Ovary (tissue), 9 donors: ENCODE measurements around the gene ILF3. TPM values are rescaled to one million over a fixed set of nuclear protein-coding genes. Genes with fewer than 3 reads are reported as not detected.
"Not testable (repeated sequence)": the region's sequence is repeated elsewhere in the genome, so short reads cannot be mapped to it uniquely, and the experiment has no call there.

ENCODE experiments used
- DNase-seq, 5 donors: peaks; one replicate each; pipeline ENCODE4 v3.0.0-alpha.2; 2019 to 2020
- H3K27ac ChIP-seq, 2 donors: fragments of 200-600 bp; one replicate each; pipeline versions ENCODE4 v1.5.1 to v1.8.0; 2019 to 2022
- H3K27me3 ChIP-seq: fragments of 200-600 bp; one replicate; pipeline ENCODE4 v1.8.0; 2022
- H3K36me3 ChIP-seq: fragments of 200-600 bp; sonication (generic); one replicate; pipeline ENCODE4 v1.5.1; 2019
- H3K4me1 ChIP-seq: one replicate; pipeline ENCODE4 v1.8.1; 2013; ENCODE audit warnings: mild to moderate bottlenecking, moderate library complexity; ENCODE audit not compliant: insufficient read depth
- H3K4me3 ChIP-seq: fragments of 200-600 bp; sonication (generic); one replicate; pipeline ENCODE4 v1.5.1; 2017
- H3K9me3 ChIP-seq, 2 donors: fragments of 200-600 bp in 1 of 2; sonication (generic) in 1 of 2; one replicate each; pipeline versions ENCODE4 v1.5.1 to v1.8.1; 2013 to 2019; ENCODE audit warnings: mild to moderate bottlenecking in 1 of 2, moderate library complexity in 1 of 2
- EP300 ChIP-seq: sonication (generic); formaldehyde crosslinking; IDR thresholded peaks from one replicate; pipeline ENCODE4 v1.6.1; 2017; ENCODE audit warnings: antibody characterized with exemption
- POLR2A ChIP-seq: fragments of 450-650 bp; IDR thresholded peaks from one replicate; pipeline ENCODE4 v1.6.1; 2017; ENCODE audit warnings: antibody characterized with exemption, mild to moderate bottlenecking, moderate library complexity
- WGBS, 3 donors: extraction: QIAGEN DNeasy Blood & Tissue Kit in 1 of 3; methylation state at CpG; one replicate each; pipeline versions ENCODE4 v1.1.5 to v1.1.7; 2013 to 2017; 5-methylcytosine and 5-hydroxymethylcytosine counted together
- intact Hi-C, 4 donors: fragments of 100-400 bp; cut with DNase I; formaldehyde crosslinking; loops; one replicate each; pipeline versions ENCODE4 v1.11.0 to v1.15.1; 2022 to 2023
- polyA plus RNA-seq, 2 donors: library from polyadenylated mRNA; stranded (reverse); fragments of 200-250 nt in 1 of 2; fragments of 350-450 nt in 1 of 2; fragmentation: Illumina TruSeq in 1 of 2; extraction: RNeasy Lipid Tissue Mini Kit (QIAGEN cat#74804) in 1 of 2; gene quantifications; one replicate each; pipeline ENCODE4 v1.2.3, GENCODE V29; 2013 to 2014
- total RNA-seq, 7 donors: library from RNA; depleted of rRNA in 2 of 7; stranded (reverse); fragments of >200 nt in 2 of 7; fragmentation: NEBNext Ultra II Directional in 3 of 7; extraction: Animal tissue kit (Norgen Biotek cat#: 25700) in 3 of 7; gene quantifications; one replicate each; pipeline versions ENCODE4 v1.1.0 to v1.2.4, GENCODE V29; 2016 to 2023
- TF ChIP-seq, protein P1 (sequence below), 3 donors: fragments of 450-650 bp in 2 of 3; fragments of 200-600 bp in 1 of 3; IDR thresholded peaks; one replicate each; pipeline versions ENCODE4 v1.5.1 to v1.8.0; 2016 to 2022; ENCODE audit warnings: antibody characterized with exemption in 3 of 3, mild to moderate bottlenecking in 1 of 3
- donor health status: DM: no; HTN: no; CAD: no; lungs with moderate emphysema.
- donor health status: DM: no; HTN: no; CAD: no.
- donor health status: Bipolar disorder and iron deficiency.
- donor health status: DM: yes; HTN: yes; CAD: no.
- donor health status: DM: no; HTN: no; CAD: no.
- donor health status: DM: yes; HTN: yes; CAD: no.

Gene ILF3
- total and polyA plus RNA-seq, 9 donors, result 90.0 to 295 (median 227) TPM

DNA sequence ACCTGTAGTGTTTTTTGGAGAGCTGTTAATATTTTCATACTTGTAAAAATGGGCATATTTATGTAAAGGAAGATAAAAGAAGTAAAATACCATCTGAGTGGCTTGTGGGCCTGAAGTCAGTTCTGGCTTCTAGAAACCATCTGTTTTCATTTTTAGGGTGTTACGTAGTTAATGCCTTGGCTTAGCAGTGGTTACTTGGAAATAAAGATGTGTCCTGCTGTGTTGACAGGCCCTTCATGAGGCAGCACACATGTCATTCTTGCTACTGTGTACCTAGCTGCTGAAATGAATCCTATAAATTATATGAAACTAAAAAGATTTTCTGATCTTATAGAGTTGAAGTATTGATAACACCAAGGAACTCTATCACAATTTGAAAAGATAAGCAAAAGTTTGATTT is 16.0 kb downstream of the ILF3 start:
- Histone ChIP-seq H3K9me3 (no peaks in the 10 kb centered on the region), H3K27me3 (no peaks in the 10 kb centered on the region), H3K27ac (no peak overlapping the region), H3K36me3 (no peaks in the 10 kb centered on the region), H3K4me1 (peaks cover 1% of the 10 kb centered on the region), H3K4me3 (no peak overlapping the region)
- 18 to 38% (median 22%) methylated on average over 1 of the region's 1 CpG for WGBS, 3 donors
- intact Hi-C loops, result no loop called here
- DNase-seq, result no peak
- TF ChIP-seq POLR2A (no peak), EP300 (no peak)
- TF ChIP-seq, protein P1, sequence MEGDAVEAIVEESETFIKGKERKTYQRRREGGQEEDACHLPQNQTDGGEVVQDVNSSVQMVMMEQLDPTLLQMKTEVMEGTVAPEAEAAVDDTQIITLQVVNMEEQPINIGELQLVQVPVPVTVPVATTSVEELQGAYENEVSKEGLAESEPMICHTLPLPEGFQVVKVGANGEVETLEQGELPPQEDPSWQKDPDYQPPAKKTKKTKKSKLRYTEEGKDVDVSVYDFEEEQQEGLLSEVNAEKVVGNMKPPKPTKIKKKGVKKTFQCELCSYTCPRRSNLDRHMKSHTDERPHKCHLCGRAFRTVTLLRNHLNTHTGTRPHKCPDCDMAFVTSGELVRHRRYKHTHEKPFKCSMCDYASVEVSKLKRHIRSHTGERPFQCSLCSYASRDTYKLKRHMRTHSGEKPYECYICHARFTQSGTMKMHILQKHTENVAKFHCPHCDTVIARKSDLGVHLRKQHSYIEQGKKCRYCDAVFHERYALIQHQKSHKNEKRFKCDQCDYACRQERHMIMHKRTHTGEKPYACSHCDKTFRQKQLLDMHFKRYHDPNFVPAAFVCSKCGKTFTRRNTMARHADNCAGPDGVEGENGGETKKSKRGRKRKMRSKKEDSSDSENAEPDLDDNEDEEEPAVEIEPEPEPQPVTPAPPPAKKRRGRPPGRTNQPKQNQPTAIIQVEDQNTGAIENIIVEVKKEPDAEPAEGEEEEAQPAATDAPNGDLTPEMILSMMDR (IDR thresholded peaks at IDR 0.05), result no peak

DNA sequence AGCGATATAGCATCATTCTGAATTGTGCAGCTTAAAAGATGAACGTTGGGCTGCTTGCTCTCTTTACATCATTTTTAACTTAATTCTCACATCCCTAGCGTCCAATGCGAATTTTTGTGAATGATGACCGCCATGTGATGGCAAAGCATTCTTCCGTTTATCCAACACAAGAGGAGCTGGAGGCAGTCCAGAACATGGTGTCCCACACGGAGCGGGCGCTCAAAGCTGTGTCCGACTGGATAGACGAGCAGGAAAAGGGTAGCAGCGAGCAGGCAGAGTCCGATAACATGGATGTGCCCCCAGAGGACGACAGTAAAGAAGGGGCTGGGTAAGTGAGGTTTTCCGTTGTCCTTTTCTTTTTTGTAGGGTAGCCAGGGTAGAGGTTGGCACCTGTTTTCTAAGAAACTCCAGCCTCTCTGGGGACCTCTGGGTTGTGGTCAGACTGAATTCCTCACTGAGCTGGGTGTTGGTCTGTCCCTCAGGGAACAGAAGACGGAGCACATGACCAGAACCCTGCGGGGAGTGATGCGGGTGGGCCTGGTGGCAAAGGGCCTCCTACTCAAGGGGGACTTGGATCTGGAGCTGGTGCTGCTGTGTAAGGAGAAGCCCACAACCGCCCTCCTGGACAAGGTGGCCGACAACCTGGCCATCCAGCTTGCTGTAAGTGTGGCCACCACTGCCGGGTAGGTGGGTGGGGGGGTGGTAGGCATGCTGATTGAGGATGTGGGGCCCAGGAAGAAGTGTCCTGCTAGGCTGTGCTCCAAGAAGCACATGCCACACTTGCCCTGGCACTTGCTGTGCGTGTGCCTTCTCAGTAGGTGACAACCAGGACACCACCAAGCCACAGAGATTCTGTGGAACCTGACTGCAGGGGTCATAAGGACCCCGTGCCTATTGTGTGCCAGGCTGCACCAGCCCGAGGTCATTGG is 17.0 kb downstream of the ILF3 start:
- intact Hi-C loops, result no loop called here
- WGBS, 3 donors, result 66 to 78% (median 70%) methylated on average over 24 of the region's 24 CpGs
- Histone ChIP-seq H3K4me1 (peaks cover 1% of the 10 kb centered on the region), H3K27ac (no peak overlapping the region), H3K27me3 (no peaks in the 10 kb centered on the region), H3K9me3 (no peaks in the 10 kb centered on the region), H3K36me3 (no peaks in the 10 kb centered on the region), H3K4me3 (no peak overlapping the region)
- DNase-seq, result no peak
- no peak for TF ChIP-seq POLR2A
- no peak for TF ChIP-seq EP300
- TF ChIP-seq, protein P1 (IDR thresholded peaks at IDR 0.05), result no peak

DNA sequence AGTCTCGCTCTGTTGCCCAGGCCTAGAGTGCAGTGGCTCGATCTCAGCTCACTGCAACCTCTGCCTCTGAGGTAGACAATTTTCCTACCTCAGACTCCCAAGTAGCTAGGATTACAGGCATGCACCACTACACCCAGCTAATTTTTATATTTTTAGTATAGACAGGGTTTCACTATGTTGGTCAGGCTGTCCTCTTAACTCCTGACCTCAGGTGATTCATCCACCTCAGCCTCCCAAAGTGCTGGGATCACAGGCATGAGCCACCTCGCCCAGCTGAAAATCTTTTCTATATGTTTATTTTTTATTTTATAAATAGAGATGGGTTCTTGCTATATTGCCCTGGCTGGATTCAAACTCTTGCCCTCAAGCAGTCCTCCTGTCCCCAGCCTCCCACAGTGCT is 17.8 kb downstream of the ILF3 start:
- H3K27ac ChIP-seq, intact Hi-C loops, H3K27me3 ChIP-seq, H3K9me3 ChIP-seq, H3K36me3 ChIP-seq, DNase-seq, H3K4me3 ChIP-seq, H3K4me1 ChIP-seq: not testable (repeated sequence)
- 90 to 97% (median 94%) methylated on average over 3 of the region's 3 CpGs for WGBS, 3 donors

DNA sequence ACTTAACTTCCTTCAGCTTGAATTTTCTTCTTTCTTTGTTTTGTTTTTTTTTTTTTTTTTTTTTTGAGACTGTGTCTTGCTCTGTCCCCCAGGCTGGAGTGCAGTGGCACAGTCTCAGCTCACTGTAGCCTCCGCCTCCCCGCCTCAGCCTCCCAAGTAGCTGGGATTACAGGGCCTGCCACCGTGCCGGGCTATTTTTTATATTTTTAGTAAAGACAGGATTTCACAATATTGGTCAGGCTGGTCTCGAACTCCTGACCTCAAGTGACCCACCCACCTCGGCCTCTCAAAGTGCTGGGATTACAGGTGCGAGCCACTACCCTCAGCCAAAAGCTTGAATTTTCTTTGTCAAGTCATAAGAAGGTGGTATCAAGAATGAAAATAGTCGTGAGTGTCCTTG is 21.1 kb downstream of the ILF3 start:
- H3K36me3 ChIP-seq, H3K4me3 ChIP-seq, H3K9me3 ChIP-seq, H3K27me3 ChIP-seq, DNase-seq, H3K27ac ChIP-seq, H3K4me1 ChIP-seq, intact Hi-C loops: not testable (repeated sequence)
- 76 to 86% (median 78%) methylated on average over 8 of the region's 8 CpGs for WGBS, 3 donors

DNA sequence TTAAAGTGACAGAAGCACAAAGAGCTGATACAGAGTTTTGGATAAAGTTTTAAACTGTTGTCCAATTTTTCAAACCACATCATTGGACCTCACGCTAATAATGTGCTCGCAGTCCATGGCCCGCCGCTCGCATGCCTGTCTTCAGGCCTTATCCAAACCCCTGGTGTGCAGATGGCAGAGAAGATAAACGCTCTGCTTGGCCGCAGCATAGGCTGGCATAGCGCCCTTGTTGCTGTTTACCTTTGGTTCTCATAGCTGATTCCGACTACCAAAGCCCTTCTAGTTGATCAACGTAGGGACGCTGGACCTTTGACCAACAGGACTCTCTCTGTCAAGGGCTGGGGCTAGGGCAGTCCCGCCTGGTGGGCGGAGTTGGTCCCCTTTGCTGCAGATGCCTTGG is 23.6 kb downstream of the ILF3 start:
- intact Hi-C loops, result no loop called here

More for the DNA sequence above, 23.6 kb downstream of the ILF3 start:
- Histone ChIP-seq H3K4me1 (no peaks in the 10 kb centered on the region), H3K27ac (no peak overlapping the region), H3K4me3 (no peak overlapping the region), H3K9me3 (no peaks in the 10 kb centered on the region), H3K36me3 (no peaks in the 10 kb centered on the region), H3K27me3 (no peaks in the 10 kb centered on the region)
- DNase-seq, result no peak
- WGBS, 3 donors, result 82 to 88% (median 84%) methylated on average over 13 of the region's 13 CpGs
- TF ChIP-seq, protein P1 (IDR thresholded peaks at IDR 0.05), result no peak
- TF ChIP-seq EP300, result no peak
- no peak for TF ChIP-seq POLR2A
